Parathyroid adenoma (tissue), 2 donors: ENCODE results near the gene PDRG1.
A peak's percentile ranks its signal among the peaks of the same experiment; 100 is the strongest.

Source experiments
- H2AFZ ChIP-seq: fragments of 300-600 bp; sonication (generic); one replicate; pipeline ENCODE4 v1.7.0; 2017; ENCODE audit warnings: antibody characterized with exemption, mild to moderate bottlenecking
- H3K27ac ChIP-seq: fragments of 300-600 bp; sonication (generic); one replicate; pipeline ENCODE4 v1.7.0; 2017
- H3K27me3 ChIP-seq: fragments of 300-600 bp; sonication (generic); one replicate; pipeline ENCODE4 v1.7.0; 2017; ENCODE audit warnings: low read length; ENCODE audit not compliant: control insufficient read depth, insufficient read depth
- H3K36me3 ChIP-seq: fragments of 300-600 bp; sonication (generic); one replicate; pipeline ENCODE4 v1.7.0; 2017; ENCODE audit warnings: low read length; ENCODE audit not compliant: control insufficient read depth, insufficient read depth
- H3K4me1 ChIP-seq: fragments of 300-600 bp; sonication (generic); one replicate; pipeline ENCODE4 v1.7.0; 2017; ENCODE audit warnings: control low read depth
- H3K4me2 ChIP-seq: fragments of 300-600 bp; sonication (generic); one replicate; pipeline ENCODE4 v1.7.0; 2017; ENCODE audit warnings: low read length
- H3K4me3 ChIP-seq: fragments of 300-600 bp; sonication (generic); one replicate; pipeline ENCODE4 v1.7.0; 2017; ENCODE audit warnings: low read depth, low read length
- H3K79me2 ChIP-seq: fragments of 300-600 bp; sonication (generic); one replicate; pipeline ENCODE4 v1.7.0; 2017; ENCODE audit warnings: control low read depth
- H3K9ac ChIP-seq: fragments of 300-600 bp; sonication (generic); one replicate; pipeline ENCODE4 v1.7.0; 2017; ENCODE audit warnings: mild to moderate bottlenecking
- H3K9me3 ChIP-seq: fragments of 300-600 bp; sonication (generic); one replicate; pipeline ENCODE4 v1.7.0; 2017; ENCODE audit warnings: low read length; ENCODE audit not compliant: control insufficient read depth
- CTCF ChIP-seq: fragments of 300-600 bp; sonication (generic); IDR thresholded peaks from one replicate; pipeline ENCODE4 v1.7.0; 2017; ENCODE audit warnings: antibody characterized with exemption, mild to moderate bottlenecking
- donor health status: primary hyperparathyroidism.

PDRG1 gene

DNA sequence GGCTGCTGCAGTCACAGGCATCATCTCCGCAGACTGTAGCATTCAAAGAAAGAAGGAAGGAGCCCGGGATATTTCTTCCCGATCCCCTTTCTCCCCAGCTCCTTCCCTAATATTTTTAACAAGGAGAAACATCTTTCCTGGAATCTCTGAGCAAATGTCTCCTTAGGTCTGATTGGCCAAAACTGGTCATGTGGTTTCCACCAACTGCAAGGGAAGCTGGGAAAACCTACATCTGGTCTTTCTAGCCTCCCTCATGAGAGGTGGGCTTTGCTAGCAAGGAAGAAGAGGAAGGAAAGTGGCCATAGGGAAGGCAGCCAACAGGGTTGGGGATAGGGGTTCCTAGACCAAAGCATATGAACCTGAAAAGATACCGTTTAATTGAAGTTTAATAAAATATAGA lies 35.1 kb downstream of the PDRG1 start:
- Histone ChIP-seq H3K79me2 (no peaks in the 10 kb centered on the region), H3K4me3 (no peak overlapping the region), H3K27me3 (no peaks in the 10 kb centered on the region), H3K4me1 (peaks cover 53% of the 10 kb centered on the region), H3K9me3 (no peaks in the 10 kb centered on the region), H3K4me2 (no peak overlapping the region), H3K36me3 (no peaks in the 10 kb centered on the region), H2AFZ (peak overlapping the region; percentile 71), H3K9ac (no peak overlapping the region), H3K27ac (peak overlapping the region; percentile 97)
- no peak for TF ChIP-seq CTCF

DNA sequence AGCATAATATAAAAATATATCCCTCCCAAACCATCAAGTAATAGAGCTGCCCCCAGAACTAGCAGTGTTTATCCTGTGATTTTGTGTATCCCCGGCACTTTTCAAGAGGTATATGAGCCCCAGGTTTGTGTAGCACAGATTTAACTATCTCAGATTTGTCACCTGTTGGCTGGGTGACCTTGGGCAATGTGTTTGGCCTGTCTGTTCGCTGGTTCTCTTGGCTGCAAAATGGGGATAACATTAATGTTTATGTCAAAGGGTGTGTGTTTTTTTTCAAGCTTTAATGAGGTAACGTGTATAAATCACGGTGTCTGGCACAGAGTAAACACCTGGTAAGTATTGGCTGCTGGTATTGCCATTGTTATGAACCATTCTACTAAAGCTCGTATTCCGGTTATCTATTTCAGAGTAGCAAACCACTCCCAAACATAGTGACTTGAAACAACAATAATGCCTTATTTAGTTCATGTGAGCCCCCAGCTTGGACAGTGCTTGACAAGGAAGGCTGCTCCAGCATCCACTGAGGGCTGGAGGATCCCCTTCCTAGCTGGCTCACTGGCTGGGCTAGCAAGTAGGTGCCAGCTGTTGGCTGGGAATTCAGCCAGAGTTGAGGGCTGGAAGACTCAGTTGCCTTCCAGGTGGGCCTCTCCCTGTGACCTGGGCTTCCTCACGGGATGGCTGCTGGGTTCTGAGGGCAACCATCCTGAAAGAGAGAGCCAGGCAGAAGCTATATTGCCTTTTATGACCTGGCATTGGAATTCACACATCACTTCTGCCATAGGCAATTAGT lies 36.2 kb downstream of the PDRG1 start:
- Histone ChIP-seq H3K9me3 (no peaks in the 10 kb centered on the region), H3K79me2 (no peaks in the 10 kb centered on the region), H3K27me3 (no peaks in the 10 kb centered on the region), H3K9ac (no peak overlapping the region), H2AFZ (peak overlapping the region; percentile 71), H3K36me3 (no peaks in the 10 kb centered on the region), H3K4me1 (peaks cover 51% of the 10 kb centered on the region), H3K4me3 (no peak overlapping the region), H3K4me2 (no peak overlapping the region), H3K27ac (peak overlapping the region; percentile 97)
- no peak for TF ChIP-seq CTCF

- H3K4me2 ChIP-seq: no peak overlapping the region
- H3K36me3 ChIP-seq: no peaks in the 10 kb centered on the region
- no peaks in the 10 kb centered on the region for H3K79me2 ChIP-seq
- H3K27ac ChIP-seq: peak overlapping the region; percentile 97
- no peak overlapping the region for H3K9ac ChIP-seq
- TF ChIP-seq CTCF: no peak
- no peak overlapping the region for H3K4me3 ChIP-seq
- H3K4me1 ChIP-seq: peaks cover 36% of the 10 kb centered on the region
- no peak overlapping the region for H2AFZ ChIP-seq
- H3K9me3 ChIP-seq: no peaks in the 10 kb centered on the region
- no peaks in the 10 kb centered on the region for H3K27me3 ChIP-seq
Measured at GRCh38 chr20:31914170-31914569, 37.7 kb downstream of the PDRG1 start.

DNA sequence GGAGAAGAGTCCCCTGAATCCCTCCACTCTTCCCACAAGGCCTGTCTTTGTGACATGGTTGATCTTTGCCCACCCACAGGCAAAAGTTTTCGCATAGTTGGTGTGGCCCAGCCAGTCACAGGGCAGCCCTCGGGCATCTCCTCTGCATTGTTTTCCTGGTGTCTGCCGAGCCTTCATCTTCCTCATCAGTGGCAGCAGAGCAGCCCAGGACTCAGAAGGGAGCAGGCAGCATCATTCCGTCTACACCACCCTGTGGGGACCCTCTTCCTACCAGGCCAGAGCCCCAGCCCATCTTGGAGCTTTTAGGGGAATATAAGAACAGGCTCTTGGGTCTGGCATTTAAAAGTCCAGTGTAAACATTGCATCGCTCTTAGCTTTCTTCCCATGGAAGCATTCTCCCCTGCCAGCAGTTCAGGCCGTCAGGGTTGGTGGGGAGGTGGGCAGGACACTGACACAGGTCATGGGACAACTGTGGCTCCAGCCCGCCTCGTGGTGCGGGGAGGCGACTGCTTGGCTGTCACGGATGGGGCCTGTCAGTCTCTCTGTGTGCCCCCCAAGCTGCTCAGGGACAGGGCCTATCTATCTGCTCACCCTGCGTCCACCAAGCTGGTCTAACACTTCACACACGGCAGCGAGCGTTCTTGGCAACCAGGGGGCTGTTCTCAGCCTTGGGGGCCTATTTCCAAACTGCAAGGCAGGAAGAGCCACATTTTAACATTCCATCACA lies 38.3 kb downstream of the PDRG1 start:
- H3K27me3 ChIP-seq: no peaks in the 10 kb centered on the region
- no peak for TF ChIP-seq CTCF
- H3K79me2 ChIP-seq: no peaks in the 10 kb centered on the region
- H2AFZ ChIP-seq: no peak overlapping the region
- H3K27ac ChIP-seq: no peak overlapping the region
- H3K36me3 ChIP-seq: no peaks in the 10 kb centered on the region
- no peaks in the 10 kb centered on the region for H3K9me3 ChIP-seq
- no peak overlapping the region for H3K4me3 ChIP-seq
- peaks cover 31% of the 10 kb centered on the region for H3K4me1 ChIP-seq
- no peak overlapping the region for H3K4me2 ChIP-seq
- no peak overlapping the region for H3K9ac ChIP-seq
